Suprapubic skin (tissue), 4 donors: ENCODE measurements around the gene FARS2.

ENCODE experiments used
- CTCF ChIP-seq, 2 donors: fragments of 200-600 bp in 1 of 2; fragments of 450-650 bp in 1 of 2; sonication (generic) in 1 of 2; IDR thresholded peaks; one replicate each; pipeline ENCODE4 v1.5.1; 2016 to 2019; ENCODE audit warnings: antibody characterized with exemption in 2 of 2, mild to moderate bottlenecking in 1 of 2, moderate library complexity in 1 of 2
- EP300 ChIP-seq: sonication (generic); formaldehyde crosslinking; IDR thresholded peaks from one replicate; pipeline ENCODE4 v1.6.1; 2017; ENCODE audit warnings: antibody characterized with exemption
- POLR2A ChIP-seq, 2 donors: fragments of 450-650 bp; IDR thresholded peaks; one replicate each; pipeline ENCODE4 v1.6.1; 2017; ENCODE audit warnings: antibody characterized with exemption in 2 of 2, mild to moderate bottlenecking in 2 of 2, moderate library complexity in 2 of 2
- POLR2AphosphoS5 ChIP-seq, 3 donors: sonication (generic); formaldehyde crosslinking; IDR thresholded peaks; one replicate each; pipeline ENCODE4 v1.6.1; 2017; ENCODE audit warnings: antibody characterized with exemption in 3 of 3

- TF ChIP-seq POLR2A (IDR thresholded peaks at IDR 0.05), result no peak
- no peak for TF ChIP-seq POLR2AphosphoS5 (IDR thresholded peaks at IDR 0.05)
- TF ChIP-seq EP300, result no peak
- TF ChIP-seq CTCF (IDR thresholded peaks at IDR 0.05), result no peak
Measured at GRCh38 chr6:5259428-5259827, 1.9 kb upstream of the FARS2 start.
